MM.1S (cell line): ENCODE measurements around the gene CFAP99.

Source experiments
- CTCF ChIP-seq: fragments of 300-600 bp; sonication (generic); IDR thresholded peaks from 2 replicates; pipeline ENCODE4 v1.5.1; 2016; ENCODE audit warnings: antibody characterized with exemption, low read length, mixed read lengths
- EZH2 ChIP-seq: fragments of 300-600 bp; sonication (generic); optimal IDR thresholded peaks from 2 replicates; pipeline ENCODE3; 2017; ENCODE audit warnings: low read depth, mild to moderate bottlenecking, antibody characterized with exemption, low read length, mixed read lengths
- EZH2phosphoT487 ChIP-seq: fragments of 300-600 bp; sonication (generic); IDR thresholded peaks from 2 replicates; pipeline ENCODE4 v1.6.1; 2018; ENCODE audit warnings: antibody characterized with exemption, low read length

- TF ChIP-seq EZH2 (no peak), CTCF (no peak), EZH2phosphoT487 (no peak)
Measured at GRCh38 chr4:2427383-2428334, 8.9 kb downstream of the CFAP99 start.
